NT2/D1 (cell line): Measurements from ENCODE around the gene ZFHX2.

Source experiments
- DNase-seq: peaks from one replicate; pipeline ENCODE4 v3.0.0-alpha.2; 2011; ENCODE audit warnings: low read depth, low spot score
- H3K27me3 ChIP-seq: 2 replicates; pipeline ENCODE4 v1.6.0; 2011; ENCODE audit warnings: mild to moderate bottlenecking; ENCODE audit not compliant: insufficient read length, insufficient read depth
- H3K36me3 ChIP-seq: 2 replicates; pipeline ENCODE4 v1.6.1; 2011; ENCODE audit warnings: mild to moderate bottlenecking, low read length, mixed read lengths; ENCODE audit not compliant: insufficient read depth, insufficient read length
- H3K4me1 ChIP-seq: 2 replicates; pipeline ENCODE4 v1.5.1; 2011; ENCODE audit not compliant: insufficient read depth, insufficient read length
- H3K4me3 ChIP-seq: 2 replicates; pipeline ENCODE4 v1.5.1; 2011; ENCODE audit warnings: low read depth; ENCODE audit not compliant: insufficient read length
- H3K9ac ChIP-seq: 2 replicates; pipeline ENCODE4 v1.6.0; 2011; ENCODE audit warnings: low read depth; ENCODE audit not compliant: insufficient read length
- H3K9me3 ChIP-seq: 2 replicates; pipeline ENCODE4 v1.5.1; 2011; ENCODE audit warnings: mild to moderate bottlenecking, low read length; ENCODE audit not compliant: insufficient read depth
- SUZ12 ChIP-seq: IDR thresholded peaks from 2 replicates; pipeline ENCODE4 v1.6.1; 2011; ENCODE audit not compliant: insufficient read length, insufficient read depth; ENCODE audit errors: extremely low read depth
- YY1 ChIP-seq: IDR thresholded peaks from 2 replicates; pipeline ENCODE4 v1.6.1; 2011; ENCODE audit not compliant: insufficient read length, insufficient read depth
- ZNF274 ChIP-seq: IDR thresholded peaks from 2 replicates; pipeline ENCODE4 v1.6.1; 2011; ENCODE audit warnings: mild to moderate bottlenecking, low read depth, low read length

Gene ZFHX2

GRCh38 chr14:23569443-23570151, 18.0 kb upstream of the ZFHX2 start:
- TF ChIP-seq YY1 (no peak), SUZ12 (no peak), ZNF274 (no peak)
- Histone ChIP-seq H3K27me3 (no peaks in the 10 kb centered on the region), H3K4me1 (peaks cover 19% of the 10 kb centered on the region), H3K4me3 (no peak overlapping the region), H3K9ac (peak overlapping the region; percentile 21), H3K36me3 (peaks cover 21% of the 10 kb centered on the region), H3K9me3 (no peaks in the 10 kb centered on the region)
- DNase-seq, result no peak

DNA sequence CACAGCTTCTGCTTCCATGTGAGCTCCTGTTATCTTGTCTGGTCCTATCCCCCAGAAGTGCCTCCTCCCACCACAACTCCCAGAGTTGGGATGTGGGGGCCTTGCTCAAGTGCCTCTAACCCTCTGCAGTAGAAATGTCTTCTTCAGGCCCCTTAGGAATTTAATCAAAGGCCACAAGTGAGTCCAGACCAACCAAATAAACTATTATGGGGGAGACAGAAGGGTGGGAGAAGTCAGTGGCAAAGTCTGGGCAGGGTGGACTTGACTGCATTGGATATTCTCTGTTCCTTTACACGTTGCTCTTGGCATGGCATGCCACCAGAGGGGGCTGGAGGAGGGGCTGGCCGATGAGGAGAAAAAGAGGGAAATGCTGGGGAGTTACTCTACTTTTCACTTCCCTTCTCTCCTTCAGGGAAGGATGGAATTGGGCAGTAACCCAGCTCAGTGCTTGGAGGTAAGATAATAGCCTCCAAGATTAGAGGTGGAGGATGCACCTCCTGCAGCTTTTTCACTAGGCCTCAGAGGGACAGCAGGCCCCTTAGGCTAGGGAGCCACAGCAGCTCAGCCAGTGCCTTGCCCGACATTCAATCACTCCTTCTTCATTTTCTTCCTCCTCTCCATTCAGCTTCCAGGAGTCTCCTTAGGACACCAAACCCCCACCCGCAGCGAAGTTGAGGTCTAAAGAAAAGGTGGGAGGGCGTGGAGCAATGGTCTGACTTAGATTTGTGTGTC, 17.2 kb upstream of the ZFHX2 start:
- H3K9me3 ChIP-seq, result no peaks in the 10 kb centered on the region
- H3K27me3 ChIP-seq, result no peaks in the 10 kb centered on the region
- peaks cover 19% of the 10 kb centered on the region for H3K4me1 ChIP-seq
- H3K9ac ChIP-seq, result peak overlapping the region; percentile 39
- TF ChIP-seq ZNF274 (no peak), SUZ12 (no peak), YY1 (no peak)
- peaks cover 29% of the 10 kb centered on the region for H3K36me3 ChIP-seq
- H3K4me3 ChIP-seq, result no peak overlapping the region
- DNase-seq, result no peak

- Histone ChIP-seq H3K9me3 (no peaks in the 10 kb centered on the region), H3K36me3 (peaks cover 36% of the 10 kb centered on the region), H3K9ac (peak overlapping the region; percentile 70), H3K4me3 (peak overlapping the region; percentile 80), H3K4me1 (peaks cover 19% of the 10 kb centered on the region), H3K27me3 (no peaks in the 10 kb centered on the region)
- DNase-seq, result no peak
- no peak for TF ChIP-seq SUZ12
- TF ChIP-seq ZNF274, result no peak
- TF ChIP-seq YY1, result no peak
Measured at GRCh38 chr14:23568021-23568599, 16.5 kb upstream of the ZFHX2 start.

DNA sequence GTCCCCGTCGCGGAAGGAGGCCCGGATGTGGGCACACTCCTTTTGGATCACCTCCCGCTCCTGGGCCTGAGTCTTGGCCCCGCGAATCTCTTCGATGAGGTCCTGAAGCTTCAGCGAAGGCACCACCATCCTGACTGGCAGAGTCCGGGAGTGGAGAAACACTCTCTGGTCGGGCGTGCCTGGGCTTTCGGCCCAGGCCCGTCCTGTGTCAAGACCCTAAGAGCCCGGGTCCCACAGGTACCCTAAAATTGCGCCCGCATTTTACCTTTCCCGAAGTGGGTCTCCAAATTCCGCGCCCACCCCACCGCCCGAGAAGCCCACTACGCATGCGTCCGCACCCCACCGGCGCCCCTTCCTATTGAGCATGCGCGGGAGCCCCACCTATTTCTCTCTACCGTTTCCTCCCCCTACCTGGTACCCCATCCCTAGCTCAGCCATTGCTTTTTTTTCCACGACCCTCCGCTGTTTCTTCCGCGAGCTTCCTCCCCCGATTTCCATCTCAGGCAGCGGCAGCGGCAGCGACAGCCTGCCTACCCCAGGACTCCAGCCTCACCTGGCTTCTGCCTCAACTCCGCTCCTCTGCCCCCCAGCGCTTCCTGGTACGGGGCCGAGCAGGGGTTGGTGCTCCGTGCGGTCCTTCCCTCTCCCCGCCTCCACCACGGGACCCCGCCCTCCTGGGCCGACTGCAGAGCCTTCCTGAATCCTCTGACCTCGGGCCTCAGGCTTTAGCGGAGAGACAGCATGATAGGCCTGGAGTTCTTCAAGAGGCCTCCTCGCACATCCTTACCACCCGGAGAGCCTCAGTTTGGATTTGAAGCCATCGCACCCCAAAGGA, 15.8 kb upstream of the ZFHX2 start, which contains the start of gene AP1G2:
AP1G2 (minus strand) TSS at position 606 of the 835 bp plus-strand sequence; CDS start at position 129, 477 bp downstream.
- H3K9ac ChIP-seq, result peak within 1 kb of the TSS; percentile 70
- peak within 1 kb of the TSS; percentile 80 for H3K4me3 ChIP-seq
- H3K9me3 ChIP-seq, result no peaks in the 10 kb centered on the region
- peak; percentile 72 for DNase-seq
- H3K4me1 ChIP-seq, result peaks cover 19% of the 10 kb centered on the region
- H3K27me3 ChIP-seq, result no peaks in the 10 kb centered on the region
- TF ChIP-seq SUZ12, result no peak
- H3K36me3 ChIP-seq, result peaks cover 38% of the 10 kb centered on the region

GRCh38 chr14:23566778-23567185, 15.2 kb upstream of the ZFHX2 start:
- no peaks in the 10 kb centered on the region for H3K27me3 ChIP-seq
- peaks cover 17% of the 10 kb centered on the region for H3K4me1 ChIP-seq
- peak overlapping the region; percentile 80 for H3K4me3 ChIP-seq
- DNase-seq, result no peak
- H3K36me3 ChIP-seq, result peaks cover 44% of the 10 kb centered on the region
- no peak for TF ChIP-seq YY1
- TF ChIP-seq SUZ12, result no peak
- TF ChIP-seq ZNF274, result no peak
- H3K9me3 ChIP-seq, result no peaks in the 10 kb centered on the region
- H3K9ac ChIP-seq, result peak overlapping the region; percentile 70

DNA sequence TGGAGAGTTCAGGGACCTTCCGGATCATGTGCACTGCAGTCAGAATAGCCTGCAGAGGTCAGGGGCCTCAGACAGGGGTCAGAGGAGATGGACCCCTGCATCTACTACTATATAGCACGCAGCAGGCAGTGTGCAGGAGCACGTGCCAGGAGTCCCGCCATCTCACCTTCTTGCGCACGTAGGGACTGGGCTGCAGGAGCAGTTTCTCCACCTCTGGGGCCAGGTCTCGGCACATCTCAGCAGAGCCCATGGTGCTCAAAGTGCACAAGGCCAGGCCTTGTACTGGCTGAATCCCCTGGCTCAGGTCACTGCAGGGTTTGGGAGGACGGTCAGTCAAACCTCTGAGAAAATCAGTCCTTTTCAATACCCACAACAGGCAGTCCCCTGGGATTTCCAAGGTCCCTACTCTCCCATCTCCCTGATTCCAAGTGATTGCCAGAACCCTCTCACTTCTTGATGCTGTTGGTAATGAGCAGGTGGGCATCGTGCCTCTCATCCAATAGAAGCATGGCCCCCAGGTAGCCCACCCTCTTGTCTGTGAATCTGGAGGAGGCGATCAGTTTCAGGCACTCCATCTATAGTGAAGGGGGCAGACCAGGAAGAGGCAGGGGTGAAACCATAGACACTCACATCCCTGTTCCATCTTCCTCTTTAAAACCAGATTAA, 14.7 kb upstream of the ZFHX2 start:
- DNase-seq, result no peak
- H3K27me3 ChIP-seq, result no peaks in the 10 kb centered on the region
- no peaks in the 10 kb centered on the region for H3K9me3 ChIP-seq
- H3K36me3 ChIP-seq, result peaks cover 50% of the 10 kb centered on the region
- H3K9ac ChIP-seq, result peak overlapping the region; percentile 70
- TF ChIP-seq YY1 (no peak), SUZ12 (no peak), ZNF274 (no peak)
- peak overlapping the region; percentile 80 for H3K4me3 ChIP-seq
- H3K4me1 ChIP-seq, result peaks cover 17% of the 10 kb centered on the region

DNA sequence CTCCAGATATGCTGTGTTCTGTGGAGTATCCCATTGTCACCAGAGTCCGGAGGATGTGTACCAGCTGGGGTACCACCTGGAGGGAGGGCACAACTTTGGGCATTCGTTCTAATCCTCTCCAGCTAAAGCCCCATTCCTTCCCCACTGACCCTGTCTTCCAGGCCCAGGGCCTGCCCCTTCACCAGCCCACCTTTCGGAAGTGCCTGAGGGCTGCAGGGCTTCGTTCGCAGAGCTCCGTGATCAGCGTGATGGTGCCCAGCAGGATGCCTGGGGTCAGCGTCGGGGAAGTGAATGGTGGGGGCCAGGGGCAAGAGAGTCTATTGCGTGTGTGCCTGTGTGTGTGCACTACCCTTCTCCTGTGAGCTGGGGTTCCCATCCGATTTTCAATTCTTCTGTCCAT, 14.1 kb upstream of the ZFHX2 start:
- no peak for DNase-seq
- Histone ChIP-seq H3K9ac (no peak overlapping the region), H3K9me3 (no peaks in the 10 kb centered on the region), H3K27me3 (no peaks in the 10 kb centered on the region), H3K4me1 (peaks cover 17% of the 10 kb centered on the region), H3K4me3 (no peak overlapping the region), H3K36me3 (peaks cover 55% of the 10 kb centered on the region)
- TF ChIP-seq YY1 (no peak), ZNF274 (no peak), SUZ12 (no peak)
